ENCODE results near the gene KLHL40. TPM values are rescaled to one million over a fixed set of nuclear protein-coding genes. Genes with fewer than 3 reads are reported as not detected.

The KLHL40 gene
- total RNA-seq, 1 experiment from 2014 or later = not detected

GRCh38 chr3:42692667-42693529 lies 7.6 kb downstream of the KLHL40 start:
- Histone ChIP-seq H4K5ac (ENCODE audit: insufficient read length, low read depth, low read length) (no peak overlapping the region), H2AFZ (ENCODE audit: low read length) (no peak overlapping the region), H3K56ac (ENCODE audit: insufficient read length, low read depth, low read length) (no peak overlapping the region), H3K4me1 (ENCODE audit: insufficient read depth, low read length) (no peaks in the 10 kb centered on the region; the same call in 1 of the 2 replicates), H3K9me3 (ENCODE audit: control insufficient read depth, low read depth, low read length) (no peaks in the 10 kb centered on the region), H3K23me2 (ENCODE audit: insufficient read length, low read depth, low read length, poor library complexity, severe bottlenecking) (no peaks in the 10 kb centered on the region), H4K20me1 (ENCODE audit: control insufficient read depth, insufficient read depth, insufficient read length) (no peaks in the 10 kb centered on the region), H3K23ac (ENCODE audit: insufficient read length, low read depth, low read length) (no peak overlapping the region), H3K79me2 (ENCODE audit: insufficient read depth, low read length) (no peaks in the 10 kb centered on the region), H3K79me1 (ENCODE audit: insufficient read depth, low read depth, low read length, poor library complexity, severe bottlenecking) (no peaks in the 10 kb centered on the region), H2BK20ac (ENCODE audit: low read depth, low read length, poor library complexity, severe bottlenecking) (no peak overlapping the region), H3T11ph (ENCODE audit: low read length) (no peak overlapping the region), H4K8ac (replicated peaks; ENCODE audit: insufficient read length, low read depth, low read length) (no peak overlapping the region), H3K4me2 (ENCODE audit: insufficient read depth, insufficient read length, low read length) (no peak overlapping the region), H2AK5ac (ENCODE audit: insufficient read length, low read length) (no peak overlapping the region), H3K27me3 (ENCODE audit: insufficient read depth, low read length) (no peaks in the 10 kb centered on the region; the same call in 1 of the 2 replicates), H3K18ac (ENCODE audit: insufficient read length, low read depth, low read length) (no peak overlapping the region), H3K27ac (ENCODE audit: insufficient read length, low read depth, low read length) (no peak overlapping the region), H2BK5ac (ENCODE audit: insufficient read length, low read length) (no peak overlapping the region), H4K91ac (ENCODE audit: insufficient read length, low read depth, low read length) (no peak overlapping the region), H2BK120ac (ENCODE audit: low read depth, low read length, poor library complexity, severe bottlenecking) (no peak overlapping the region), H3K14ac (ENCODE audit: insufficient read depth, low read length) (no peak overlapping the region; the same call in 1 of the 2 replicates), H2BK12ac (ENCODE audit: insufficient read length, low read depth, low read length) (no peak overlapping the region), H2BK15ac (ENCODE audit: low read depth, low read length) (no peak overlapping the region), H3K9ac (ENCODE audit: extremely low read depth, insufficient read length, low read length) (no peak overlapping the region), H3K4ac (ENCODE audit: low read depth, low read length) (no peak overlapping the region)
- Mint-ChIP-seq H3K36me3 (ENCODE audit: insufficient read depth in 1 of 3, low read depth in 3 of 3) (no peaks in the 10 kb centered on the region; a peak in 1 of 7 replicates), H3K27ac (no peak overlapping the region), H3K27me3 (ENCODE audit: low read depth) (peaks cover 9% of the 10 kb centered on the region), H3K4me1 (peaks cover 19 to 25% of the 10 kb centered on the region in 2 experiments), H3K4me3 (no peak overlapping the region), H3K9me3 (no peaks in the 10 kb centered on the region)
- WGBS (ENCODE audit: extremely low coverage, insufficient read length, low lambda C conversion rate) = no CpG with 5 or more reads among the region's 17 CpGs
- no peak for DNase-seq
- TF ChIP-seq CTCF (conservative IDR thresholded peaks at IDR 0.05) = no peak

Measured in H9 (cell line).